Left ventricle myocardium inferior (tissue), 1 donor: ENCODE data around the gene CHD3. TPM values are rescaled to one million over a fixed set of nuclear protein-coding genes. Genes with fewer than 3 reads are reported as not detected.
"Not testable (repeated sequence)": the region's sequence is repeated elsewhere in the genome, so short reads cannot be mapped to it uniquely, and the experiment has no call there.

ENCODE experiments used
- DNase-seq: peaks from one replicate; pipeline ENCODE4 v3.0.0-alpha.2; 2020
- H3K27ac ChIP-seq: fragments of 200-600 bp; replicated peaks from 2 replicates; pipeline ENCODE4 v1.8.0; 2021
- H3K27me3 ChIP-seq: fragments of 200-600 bp; 2 replicates; pipeline ENCODE4 v1.8.0; 2021; ENCODE audit warnings: low read depth
- H3K36me3 ChIP-seq: fragments of 200-600 bp; 2 replicates; pipeline ENCODE4 v1.8.0; 2021
- H3K4me1 ChIP-seq: fragments of 200-600 bp; 2 replicates; pipeline ENCODE4 v1.8.0; 2021
- H3K4me3 ChIP-seq: fragments of 200-600 bp; 2 replicates; pipeline ENCODE4 v1.8.0; 2021; ENCODE audit warnings: mild to moderate bottlenecking, moderate library complexity
- H3K9me3 ChIP-seq: fragments of 200-600 bp; replicated peaks from 2 replicates; pipeline ENCODE4 v1.8.0; 2021
- CTCF ChIP-seq: fragments of 200-600 bp; IDR thresholded peaks from 2 replicates; pipeline ENCODE4 v1.8.0; 2021; ENCODE audit warnings: antibody characterized with exemption, mild to moderate bottlenecking, borderline replicate concordance
- intact Hi-C: fragments of 100-400 bp; cut with micrococcal nuclease; formaldehyde crosslinking; loops from one replicate; pipeline ENCODE4 v1.11.0; 2022
- total RNA-seq: library from RNA; stranded (reverse); fragmentation: NEBNext Ultra II Directional; extraction: Animal tissue kit (Norgen Biotek cat#: 25700); gene quantifications from one replicate; pipeline ENCODE4 v1.2.1, GENCODE V29; 2021
- donor health status: DM: no; HTN: yes; CAD: no; lungs with severe emphysema.

The CHD3 gene
- total RNA-seq, 1 donor from 2014 or later: 15.6 TPM

DNA sequence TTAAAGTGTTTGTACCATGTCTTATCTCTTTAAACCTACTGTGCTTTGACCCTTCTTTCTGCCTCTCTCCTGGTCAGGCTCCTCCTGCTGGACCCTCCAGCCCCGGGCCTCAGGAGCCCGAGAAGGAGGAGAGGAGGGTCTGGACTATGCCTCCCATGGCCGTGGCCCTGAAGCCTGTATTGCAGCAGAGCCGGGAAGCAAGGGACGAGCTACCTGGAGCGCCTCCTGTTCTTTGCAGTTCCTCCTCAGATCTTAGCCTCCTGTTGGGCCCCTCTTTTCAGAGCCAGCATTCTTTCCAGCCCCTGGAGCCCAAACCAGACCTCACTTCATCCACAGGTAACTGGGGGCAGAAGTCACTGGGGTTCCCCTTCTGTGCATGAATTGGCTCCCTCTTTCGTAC is 57.1 kb downstream of the CHD3 start:
- no peak for DNase-seq
- Histone ChIP-seq H3K36me3 (peaks cover 86% of the 10 kb centered on the region), H3K27me3 (no peaks in the 10 kb centered on the region), H3K4me3 (no peak overlapping the region), H3K9me3 (no peaks in the 10 kb centered on the region), H3K27ac (no peak overlapping the region), H3K4me1 (no peaks in the 10 kb centered on the region)
- intact Hi-C loops: no loop called here
- TF ChIP-seq CTCF: no peak

DNA sequence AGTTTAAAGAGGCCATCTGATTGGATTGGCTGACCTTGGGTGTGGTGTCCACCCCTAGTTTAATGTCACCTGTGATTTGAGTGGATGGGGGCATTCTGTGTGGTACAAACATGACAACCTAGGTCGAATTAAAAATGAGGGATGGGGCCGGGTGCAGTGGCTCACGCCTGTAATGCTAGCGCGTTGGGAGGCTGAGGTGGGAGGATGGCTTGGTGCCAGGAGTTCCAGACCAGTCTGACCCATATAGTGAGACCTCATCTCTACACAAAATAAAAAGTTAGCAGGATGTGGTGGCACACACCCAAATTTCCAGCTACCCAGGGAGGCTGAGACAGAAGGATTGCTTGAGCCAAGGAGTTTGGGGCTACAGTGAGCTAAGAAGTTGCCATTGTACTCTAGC is 57.9 kb downstream of the CHD3 start:
- DNase-seq: no peak
- H3K9me3 ChIP-seq: no peaks in the 10 kb centered on the region
- TF ChIP-seq CTCF: no peak
- H3K27me3 ChIP-seq: no peaks in the 10 kb centered on the region
- no peak overlapping the region for H3K4me3 ChIP-seq
- peaks cover 78% of the 10 kb centered on the region for H3K36me3 ChIP-seq
- H3K4me1 ChIP-seq: no peaks in the 10 kb centered on the region
- intact Hi-C loops: no loop called here
- H3K27ac ChIP-seq: no peak overlapping the region

DNA sequence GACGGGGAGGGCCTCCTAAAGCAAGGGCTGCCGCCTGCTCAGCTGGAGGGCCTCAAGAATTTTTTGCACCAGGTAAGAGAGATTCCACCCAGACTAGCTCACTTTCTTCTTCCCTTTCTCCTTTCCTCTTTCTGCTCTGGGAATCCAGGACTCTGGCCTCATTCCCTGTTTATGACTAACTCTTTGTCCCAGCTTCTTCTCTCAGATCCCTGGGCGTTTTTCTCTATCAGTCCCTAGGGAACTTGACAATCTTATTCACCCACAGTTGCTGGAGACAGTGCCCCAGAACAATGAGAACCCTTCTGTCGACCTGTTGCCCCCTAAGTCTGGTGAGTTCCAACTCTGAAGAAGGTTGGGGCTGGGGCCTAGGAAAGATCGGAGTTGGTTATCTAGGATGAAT is 59.1 kb downstream of the CHD3 start:
- no peak overlapping the region for H3K4me3 ChIP-seq
- no peak for DNase-seq
- TF ChIP-seq CTCF: no peak
- H3K9me3 ChIP-seq: no peaks in the 10 kb centered on the region
- intact Hi-C loops: no loop called here
- no peaks in the 10 kb centered on the region for H3K27me3 ChIP-seq
- H3K36me3 ChIP-seq: peaks cover 67% of the 10 kb centered on the region
- no peak overlapping the region for H3K27ac ChIP-seq
- H3K4me1 ChIP-seq: no peaks in the 10 kb centered on the region

DNA sequence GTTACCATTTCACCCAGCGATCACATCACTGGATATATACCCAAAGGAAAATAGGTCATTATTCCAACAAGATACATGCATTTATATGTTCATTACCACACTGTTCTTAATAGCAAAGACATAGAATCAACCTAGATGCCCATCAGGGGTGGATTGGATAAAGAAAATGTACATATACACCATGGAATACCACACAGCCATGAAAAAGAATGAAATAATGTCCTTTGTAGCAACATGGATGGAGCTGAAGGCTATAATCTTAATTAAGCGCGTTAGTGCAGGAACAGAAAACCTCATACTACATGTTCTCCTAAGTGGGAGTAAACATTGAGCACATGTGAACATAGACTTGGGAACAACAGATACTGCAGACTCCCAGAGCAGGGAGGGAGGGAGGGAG is 62.0 kb downstream of the CHD3 start:
- DNase-seq: no peak
- TF ChIP-seq CTCF: no peak
- Histone ChIP-seq H3K27ac (no peak overlapping the region), H3K9me3 (no peaks in the 10 kb centered on the region), H3K27me3 (no peaks in the 10 kb centered on the region), H3K36me3 (peaks cover 41% of the 10 kb centered on the region), H3K4me1 (peaks cover 7% of the 10 kb centered on the region), H3K4me3 (no peak overlapping the region)
- intact Hi-C loops: no loop called here

DNA sequence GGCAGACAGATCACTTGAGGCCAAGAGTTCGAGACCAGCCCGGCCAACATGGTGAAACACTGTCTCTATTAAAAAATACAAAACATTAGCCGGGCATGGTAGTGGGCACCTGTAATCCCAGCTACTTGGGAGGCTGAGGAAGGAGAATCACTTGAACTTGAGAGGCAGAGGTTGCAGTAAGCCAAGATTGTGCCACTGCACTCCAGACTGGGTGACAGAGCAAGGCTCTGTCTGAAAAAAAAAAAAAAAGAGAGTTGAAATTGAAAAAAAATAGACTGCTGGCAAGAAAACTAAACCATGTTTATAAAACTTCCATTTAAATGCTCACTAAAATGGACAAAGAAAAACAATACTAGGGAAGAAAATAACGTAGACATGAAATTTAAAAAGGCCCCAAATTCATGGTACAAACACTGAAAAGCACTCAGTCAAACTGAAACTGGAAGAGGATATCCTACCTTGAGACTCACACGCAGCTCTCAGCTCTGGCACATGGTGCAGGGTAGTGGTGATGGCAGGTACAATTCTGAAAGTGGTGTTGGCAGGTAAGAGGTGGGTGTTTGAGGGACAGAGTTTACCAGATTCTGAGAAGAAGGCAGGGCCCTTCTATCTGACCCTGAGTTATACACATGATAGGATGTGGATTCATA is 62.7 kb downstream of the CHD3 start:
- Histone ChIP-seq H3K4me3 (no peak overlapping the region), H3K9me3 (no peaks in the 10 kb centered on the region), H3K27me3 (no peaks in the 10 kb centered on the region), H3K36me3 (peaks cover 34% of the 10 kb centered on the region), H3K4me1 (peaks cover 13% of the 10 kb centered on the region), H3K27ac (no peak overlapping the region)
- intact Hi-C loops: no loop called here
- DNase-seq: no peak
- TF ChIP-seq CTCF: no peak

GRCh38 chr17:7953266-7953665 is 64.7 kb downstream of the CHD3 start:
- Histone ChIP-seq H3K4me1 (peaks cover 19% of the 10 kb centered on the region), H3K36me3 (peaks cover 14% of the 10 kb centered on the region)
- H3K27ac ChIP-seq, intact Hi-C loops, H3K27me3 ChIP-seq, H3K9me3 ChIP-seq, DNase-seq, H3K4me3 ChIP-seq: not testable (repeated sequence)
